Dermis microvascular lymphatic vessel endothelial cell (primary cell): Measurements from ENCODE around the gene BABAM2. TPM values are rescaled to one million over a fixed set of nuclear protein-coding genes. Genes with fewer than 3 reads are reported as not detected.

Experiments used
- DNase-seq, 2 donors: peaks; one replicate each; pipeline versions ENCODE4 v3.0.0 to v3.0.0-alpha.2; 2010; ENCODE audit warnings: low read depth in 2 of 2
- total RNA-seq: library from RNA; depleted of rRNA; stranded (reverse); fragments of >200 nt; gene quantifications from 2 replicates; pipeline ENCODE4 v1.2.1, GENCODE V29; 2014

The BABAM2 gene
- total RNA-seq, 1 donor from 2014 or later: 13.0 TPM

GRCh38 chr2:28193630-28194403 lies 303.3 kb downstream of the BABAM2 start:
- peak in 1 of 2 donors; percentile 15 for DNase-seq

GRCh38 chr2:28199995-28200679 lies 309.6 kb downstream of the BABAM2 start:
- no peak for DNase-seq

GRCh38 chr2:28201671-28202180 lies 311.2 kb downstream of the BABAM2 start:
- DNase-seq: no peak

- DNase-seq: no peak
Measured at GRCh38 chr2:28202719-28203118, 312.2 kb downstream of the BABAM2 start.

GRCh38 chr2:28206762-28207161 lies 316.2 kb downstream of the BABAM2 start:
- peak; percentile 24 to 82 for DNase-seq

GRCh38 chr2:28209261-28209691 lies 318.7 kb downstream of the BABAM2 start:
- DNase-seq: peak in 1 of 2 donors; percentile 34

- DNase-seq: peak in 1 of 2 donors; percentile 60
Measured at GRCh38 chr2:28209864-28210263, 319.3 kb downstream of the BABAM2 start.

GRCh38 chr2:28210535-28210934 lies 320.0 kb downstream of the BABAM2 start:
- no peak for DNase-seq

GRCh38 chr2:28216331-28216730 lies 325.8 kb downstream of the BABAM2 start:
- DNase-seq: no peak

GRCh38 chr2:28217042-28217740 lies 326.7 kb downstream of the BABAM2 start:
- DNase-seq: no peak

- DNase-seq: no peak
Measured at GRCh38 chr2:28219138-28219537, 328.6 kb downstream of the BABAM2 start.

- DNase-seq: no peak
Measured at GRCh38 chr2:28219758-28220368, 329.3 kb downstream of the BABAM2 start.

- DNase-seq: peak in 1 of 2 donors; percentile 4
Measured at GRCh38 chr2:28224648-28225472, 334.3 kb downstream of the BABAM2 start.

GRCh38 chr2:28225473-28226080 lies 335.0 kb downstream of the BABAM2 start:
- no peak for DNase-seq

- DNase-seq: no peak
Measured at GRCh38 chr2:28226558-28226957, 336.0 kb downstream of the BABAM2 start.

GRCh38 chr2:28227498-28227897 lies 337.0 kb downstream of the BABAM2 start:
- no peak for DNase-seq

- DNase-seq: no peak
Measured at GRCh38 chr2:28228434-28228995, 338.0 kb downstream of the BABAM2 start.

GRCh38 chr2:28231110-28231631 lies 340.6 kb downstream of the BABAM2 start:
- no peak for DNase-seq

- DNase-seq: no peak
Measured at GRCh38 chr2:28232295-28232694, 341.8 kb downstream of the BABAM2 start.
